Measurements from ENCODE around the gene FGD5. TPM values are rescaled to one million over a fixed set of nuclear protein-coding genes. Genes with fewer than 3 reads are reported as not detected.

Gene FGD5
- total and polyA plus RNA-seq, 12 donors = 8.9 to 23.4 (median 15.9) TPM

- intact Hi-C loops (cut with DNase I) = no loop called here
- peaks cover 0 to 54% (median 7%) of the 10 kb centered on the region in 9 donors for H3K36me3 ChIP-seq
- peaks cover 7 to 60% (median 33%) of the 10 kb centered on the region in 9 donors for H3K4me1 ChIP-seq
- H3K27ac ChIP-seq = peak overlapping the region in 8 of 10 donors; percentile 26 to 75 (median 50)
- ATAC-seq (peak in 6 of 8 donors; percentile 10 to 82 (median 55)), DNase-seq (no peak)
- WGBS, 2 donors = 76 to 88% methylated on average over 2 of the region's 2 CpGs
- no peak for TF ChIP-seq CTCF (IDR thresholded peaks at IDR 0.05)
- no peak overlapping the region for H3K4me3 ChIP-seq
- no peaks in the 10 kb centered on the region for H3K9me3 ChIP-seq
- H3K27me3 ChIP-seq = peaks cover 0 to 34% (median 0%) of the 10 kb centered on the region in 7 donors
These were observed 4.6 kb downstream of the FGD5 start for GRCh38 chr3:14823393-14823792.

- Histone ChIP-seq H3K4me1 (peaks cover 7 to 61% (median 33%) of the 10 kb centered on the region in 9 donors), H3K27ac (peak overlapping the region in 8 of 10 donors; percentile 26 to 75 (median 50)), H3K27me3 (peaks cover 0 to 40% (median 0%) of the 10 kb centered on the region in 7 donors), H3K9me3 (no peaks in the 10 kb centered on the region), H3K36me3 (peaks cover 0 to 49% (median 6%) of the 10 kb centered on the region in 9 donors), H3K4me3 (no peak overlapping the region)
- ATAC-seq = peak in 7 of 8 donors; percentile 3 to 78 (median 52)
- 64 to 76% methylated on average over 13 of the region's 13 CpGs for WGBS, 2 donors
- no peak for TF ChIP-seq CTCF (IDR thresholded peaks at IDR 0.05)
- DNase-seq = no peak
- intact Hi-C loops (cut with DNase I) = no loop called here
These were observed 5.3 kb downstream of the FGD5 start for GRCh38 chr3:14823910-14824629.

GRCh38 chr3:14824646-14825045 is 5.9 kb downstream of the FGD5 start:
- H3K4me1 ChIP-seq = peaks cover 7 to 67% (median 34%) of the 10 kb centered on the region in 9 donors
- no peaks in the 10 kb centered on the region for H3K9me3 ChIP-seq
- DNase-seq = no peak
- 64% methylated on average over 2 of the region's 2 CpGs for WGBS, 2 donors
- no peak for TF ChIP-seq CTCF (IDR thresholded peaks at IDR 0.05)
- H3K27ac ChIP-seq = peak overlapping the region in 8 of 10 donors; percentile 26 to 75 (median 50)
- peaks cover 0 to 44% (median 3%) of the 10 kb centered on the region in 9 donors for H3K36me3 ChIP-seq
- peaks cover 0 to 44% (median 0%) of the 10 kb centered on the region in 7 donors for H3K27me3 ChIP-seq
- intact Hi-C loops (cut with DNase I) = no loop called here
- ATAC-seq = no peak
- no peak overlapping the region for H3K4me3 ChIP-seq

GRCh38 chr3:14826069-14826468 is 7.3 kb downstream of the FGD5 start:
- H3K27ac ChIP-seq = no peak overlapping the region
- peaks cover 7 to 79% (median 43%) of the 10 kb centered on the region in 9 donors for H3K4me1 ChIP-seq
- H3K4me3 ChIP-seq = no peak overlapping the region
- peaks cover 0 to 46% (median 0%) of the 10 kb centered on the region in 7 donors for H3K27me3 ChIP-seq
- H3K9me3 ChIP-seq = no peaks in the 10 kb centered on the region
- peaks cover 0 to 29% (median 0%) of the 10 kb centered on the region in 9 donors for H3K36me3 ChIP-seq
- 79 to 81% methylated on average over 4 of the region's 4 CpGs for WGBS, 2 donors
- ATAC-seq (no peak), DNase-seq (no peak)
- TF ChIP-seq CTCF (IDR thresholded peaks at IDR 0.05) = no peak
- intact Hi-C loops (cut with DNase I) = no loop called here
